ENCODE measurements around the gene ENOX1.
A peak's percentile ranks its signal among the peaks of the same experiment; 100 is the strongest.

ENOX1 gene

GRCh38 chr13:43574605-43575004, 212.2 kb downstream of the ENOX1 start:
- no peak for DNase-seq (ENCODE audit: low read depth)
- no peak for TF ChIP-seq CTCF (conservative IDR thresholded peaks at IDR 0.05; ENCODE audit: control insufficient read depth, insufficient read depth, low read depth, low read length)
- no peak overlapping the region for H3K4me3 ChIP-seq (ENCODE audit: control insufficient read depth, low read depth, low read length)

DNA sequence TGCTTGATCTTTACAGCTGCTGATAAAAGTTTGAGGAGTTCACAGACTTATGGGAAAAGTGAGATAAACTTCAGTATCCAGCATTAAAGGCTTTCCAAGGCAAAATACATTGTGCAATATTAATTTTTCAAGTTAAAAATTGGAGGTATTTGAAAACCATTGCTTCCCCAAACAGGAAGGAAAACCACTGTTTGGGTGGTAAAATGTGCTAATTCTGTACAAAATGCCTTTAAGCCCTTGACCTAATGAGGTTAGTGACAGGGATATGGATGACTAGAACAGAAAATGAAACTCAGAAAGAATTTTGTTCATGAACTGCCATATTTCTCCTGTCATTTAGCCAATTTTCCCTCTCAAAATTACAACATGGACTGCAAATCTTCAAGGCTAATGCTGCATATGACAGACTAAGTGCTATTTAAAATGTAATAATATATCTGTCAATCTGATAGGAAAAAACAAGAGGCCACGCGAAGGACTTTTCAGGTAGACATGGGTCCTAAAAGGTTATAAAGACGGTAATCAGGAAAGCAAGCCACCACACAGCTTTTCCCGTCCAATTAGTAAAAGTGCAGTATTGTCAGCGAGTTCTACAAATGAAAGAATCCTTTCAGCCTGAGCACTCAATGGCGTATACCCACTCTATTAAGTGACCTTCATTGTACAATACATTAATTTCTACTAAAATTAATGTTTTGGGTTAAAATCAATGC, 212.8 kb downstream of the ENOX1 start:
- no peak for DNase-seq (ENCODE audit: low read depth)
- TF ChIP-seq CTCF (conservative IDR thresholded peaks at IDR 0.05; ENCODE audit: control insufficient read depth, insufficient read depth, low read depth, low read length), result no peak

DNA sequence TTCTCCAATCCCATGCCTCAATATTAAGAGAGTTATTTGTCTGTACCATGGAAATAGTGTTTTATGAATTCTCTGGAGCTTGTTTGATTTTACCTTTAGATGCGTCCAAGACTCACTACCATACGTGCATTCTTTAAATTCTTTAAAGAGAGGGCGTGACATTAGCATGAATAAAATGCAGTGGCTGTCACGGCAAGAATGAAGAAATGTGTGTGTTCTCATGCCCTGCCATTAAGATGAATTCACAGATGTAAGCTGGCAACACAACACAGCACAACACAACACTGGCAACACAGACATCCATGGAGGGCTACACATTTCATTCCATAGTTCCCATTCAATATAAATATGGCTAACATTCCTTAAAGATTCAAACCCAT, 213.4 kb downstream of the ENOX1 start:
- no peak for DNase-seq (ENCODE audit: low read depth)
- TF ChIP-seq CTCF (conservative IDR thresholded peaks at IDR 0.05; ENCODE audit: control insufficient read depth, insufficient read depth, low read depth, low read length), result no peak
- H3K4me3 ChIP-seq (ENCODE audit: control insufficient read depth, low read depth, low read length), result no peak overlapping the region

More for the DNA sequence above, 212.8 kb downstream of the ENOX1 start:
- H3K4me3 ChIP-seq (ENCODE audit: control insufficient read depth, low read depth, low read length), result no peak overlapping the region

DNA sequence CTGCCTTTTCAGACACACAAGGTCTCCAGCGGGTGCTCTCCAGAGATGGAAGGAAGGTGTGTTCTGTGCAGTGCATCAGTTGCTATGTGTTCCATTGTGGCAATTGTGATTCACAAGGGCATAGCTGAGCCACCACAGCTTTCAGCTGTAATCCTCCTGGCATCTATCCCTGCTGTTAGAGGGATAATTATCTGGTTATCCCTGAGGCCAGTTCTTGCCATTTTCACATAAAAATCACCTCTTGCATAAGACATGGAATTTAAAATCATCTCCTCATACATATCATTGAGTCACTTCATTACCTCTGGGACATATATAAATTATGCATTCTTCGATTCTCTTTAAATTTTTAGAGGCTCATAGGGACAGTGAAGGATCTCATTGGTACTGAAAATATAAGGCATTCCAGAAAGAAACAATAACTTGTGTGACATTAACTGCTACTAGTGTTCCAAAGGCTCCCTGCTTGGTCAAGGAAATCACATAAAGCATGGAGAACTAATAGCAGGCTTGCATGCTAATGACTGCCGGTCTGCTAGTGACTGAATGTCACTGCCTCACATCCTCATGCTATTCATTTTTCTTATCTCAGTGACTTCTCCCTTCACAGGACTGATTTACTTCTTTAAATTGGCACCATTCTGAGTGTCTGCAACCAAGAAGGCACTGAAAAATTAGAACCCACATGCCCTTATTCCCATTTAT, 214.0 kb downstream of the ENOX1 start:
- TF ChIP-seq CTCF (conservative IDR thresholded peaks at IDR 0.05; ENCODE audit: control insufficient read depth, insufficient read depth, low read depth, low read length), result no peak
- DNase-seq (ENCODE audit: low read depth), result peak; percentile 33

GRCh38 chr13:43569658-43570057, 217.1 kb downstream of the ENOX1 start:
- no peak overlapping the region for H3K4me3 ChIP-seq (ENCODE audit: control insufficient read depth, low read depth, low read length)
- no peak for TF ChIP-seq CTCF (conservative IDR thresholded peaks at IDR 0.05; ENCODE audit: control insufficient read depth, insufficient read depth, low read depth, low read length)
- DNase-seq (ENCODE audit: low read depth), result no peak

More for the DNA sequence above, 214.0 kb downstream of the ENOX1 start:
- no peak overlapping the region for H3K4me3 ChIP-seq (ENCODE audit: control insufficient read depth, low read depth, low read length)

DNA sequence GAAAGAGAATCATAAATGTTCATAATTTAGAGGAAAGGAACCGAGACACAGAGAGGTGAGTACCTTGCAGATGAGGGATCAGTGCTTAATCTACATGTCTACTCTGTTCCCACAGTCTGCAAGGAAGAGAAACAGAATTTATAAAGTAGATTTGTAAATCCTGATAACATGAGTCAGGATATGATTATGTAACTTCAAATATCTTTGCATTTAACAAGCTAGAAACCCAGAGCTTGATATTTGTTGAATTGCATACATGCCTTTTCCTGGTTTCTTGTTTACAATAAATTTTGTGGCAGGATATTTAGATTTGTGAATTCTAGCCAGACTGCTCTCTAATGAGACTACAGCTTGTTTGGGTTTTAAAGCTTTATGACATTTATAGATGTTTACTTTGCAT, 219.2 kb downstream of the ENOX1 start:
- no peak overlapping the region for H3K4me3 ChIP-seq (ENCODE audit: control insufficient read depth, low read depth, low read length)
- TF ChIP-seq CTCF (conservative IDR thresholded peaks at IDR 0.05; ENCODE audit: control insufficient read depth, insufficient read depth, low read depth, low read length), result no peak
- peak; percentile 30 for DNase-seq (ENCODE audit: low read depth)

All from fibroblast of mammary gland (primary cell).